OCI-LY1 (cell line): ENCODE measurements around the gene FAM200C.
"Not testable (repeated sequence)": the region's sequence is repeated elsewhere in the genome, so short reads cannot be mapped to it uniquely, and the experiment has no call there.

Source experiments
- CTCF ChIP-seq: fragments of 200-600 bp; sonication (generic), shearing (Covaris generic); IDR thresholded peaks from 2 replicates; pipeline ENCODE4 v1.5.1; 2017; ENCODE audit warnings: mild to moderate bottlenecking, antibody characterized with exemption, low read length, moderate library complexity, mixed read lengths
- EZH2 ChIP-seq: fragments of 200-600 bp; sonication (generic), shearing (Covaris generic); IDR thresholded peaks from 2 replicates; pipeline ENCODE4 v1.8.0; 2017; ENCODE audit warnings: borderline replicate concordance, mixed run types, mild to moderate bottlenecking, antibody characterized with exemption, low read length, moderate library complexity, mixed read lengths

GRCh38 chr5:160436661-160437060, 36.8 kb upstream of the FAM200C start:
- TF ChIP-seq EZH2, CTCF: not testable (repeated sequence)
